Activated T-cell treated with anti-CD3 and anti-CD28 coated beads for 1 hour (primary cell): Measurements from ENCODE around the gene TMED6.
"Not testable (repeated sequence)": the region's sequence is repeated elsewhere in the genome, so short reads cannot be mapped to it uniquely, and the experiment has no call there.

Experiments
- DNase-seq: peaks from one replicate; pipeline ENCODE4 v3.0.0-alpha.2; 2020; ENCODE audit warnings: low read depth

Gene TMED6

GRCh38 chr16:69360070-69360469 is 8.5 kb upstream of the TMED6 start:
- not testable (repeated sequence) for DNase-seq

GRCh38 chr16:69350536-69351133 is 951 bp downstream of the TMED6 start:
- no peak for DNase-seq

GRCh38 chr16:69349536-69349935 is 2.0 kb downstream of the TMED6 start:
- no peak for DNase-seq

- no peak for DNase-seq
Observed at GRCh38 chr16:69348222-69348621, 3.4 kb downstream of the TMED6 start.

GRCh38 chr16:69346683-69347082 is 4.9 kb downstream of the TMED6 start:
- DNase-seq, result no peak

- no peak for DNase-seq
Observed at GRCh38 chr16:69345923-69346322, 5.7 kb downstream of the TMED6 start.

GRCh38 chr16:69344171-69344570 is 7.4 kb downstream of the TMED6 start:
- DNase-seq, result no peak

GRCh38 chr16:69340095-69340644 is 11.4 kb downstream of the TMED6 start:
- no peak for DNase-seq

GRCh38 chr16:69339289-69340094 is 12.1 kb downstream of the TMED6 start, which contains the start of the genes COG8 and NIP7:
Gene COG8 (minus strand): TSS chr16:69339564. CDS start chr16:69339552, 12 bp downstream.
Gene NIP7 (plus strand): TSS chr16:69339772. CDS start chr16:69339830, 58 bp downstream.
- peak; percentile 83 for DNase-seq

GRCh38 chr16:69338557-69339288 is 12.9 kb downstream of the TMED6 start:
- DNase-seq, result no peak

GRCh38 chr16:69334696-69335095 is 16.9 kb downstream of the TMED6 start:
- DNase-seq, result no peak

GRCh38 chr16:69330286-69331109 is 21.1 kb downstream of the TMED6 start, which contains the start of gene PDF:
Gene PDF (minus strand): TSS chr16:69330588. CDS start chr16:69330570, 18 bp downstream.
- DNase-seq, result peak; percentile 65

- DNase-seq, result peak; percentile 32
Observed at GRCh38 chr16:69329369-69330285, 22.0 kb downstream of the TMED6 start.

- DNase-seq, result no peak
Observed at GRCh38 chr16:69328854-69329316, 22.7 kb downstream of the TMED6 start.

- DNase-seq, result no peak
Observed at GRCh38 chr16:69327585-69328310, 23.8 kb downstream of the TMED6 start.

- no peak for DNase-seq
Observed at GRCh38 chr16:69326172-69326873, 25.3 kb downstream of the TMED6 start.

- DNase-seq, result no peak
Observed at GRCh38 chr16:69325784-69326171, 25.8 kb downstream of the TMED6 start.

- DNase-seq, result no peak
Observed at GRCh38 chr16:69324585-69325253, 26.9 kb downstream of the TMED6 start.
